Adrenal gland (tissue), 12 donors: Measurements from ENCODE around the gene YWHAB. TPM values are rescaled to one million over a fixed set of nuclear protein-coding genes. Genes with fewer than 3 reads are reported as not detected.

ENCODE experiments used
- DNase-seq, 7 donors: peaks; one replicate each; pipeline ENCODE4 v3.0.0-alpha.2; 2019 to 2020
- H3K27ac ChIP-seq, 5 donors: fragments of 200-600 bp; sonication (generic) in 4 of 5; 1 replicate in 3 of 5; 2 replicates in 2 of 5; pipeline versions ENCODE4 v1.5.1 to v1.8.0; 2016 to 2020; ENCODE audit warnings: mild to moderate bottlenecking in 1 of 5
- H3K27me3 ChIP-seq: fragments of 200-600 bp; 2 replicates; pipeline ENCODE4 v1.8.0; 2021
- H3K36me3 ChIP-seq, 2 donors: fragments of 200-600 bp; replicated peaks in 1 of 2; 1 replicate in 1 of 2; 2 replicates in 1 of 2; pipeline versions ENCODE4 v1.5.1 to v1.8.0; 2018 to 2022
- H3K4me1 ChIP-seq, 2 donors: fragments of 200-600 bp; replicated peaks in 1 of 2; 1 replicate in 1 of 2; 2 replicates in 1 of 2; pipeline versions ENCODE4 v1.5.1 to v1.8.0; 2018 to 2021
- H3K4me3 ChIP-seq, 4 donors: fragments of 200-600 bp; sonication (generic) in 3 of 4; one replicate each; pipeline ENCODE4 v1.5.1; 2016 to 2018
- H3K9me3 ChIP-seq, 3 donors: fragments of 200-600 bp; sonication (generic) in 1 of 3; replicated peaks in 1 of 3; 1 replicate in 2 of 3; 2 replicates in 1 of 3; pipeline versions ENCODE4 v1.5.1 to v1.8.0; 2016 to 2021
- POLR2A ChIP-seq, 2 donors: fragments of 450-650 bp; IDR thresholded peaks; one replicate each; pipeline ENCODE4 v1.6.1; 2017; ENCODE audit warnings: antibody characterized with exemption in 2 of 2, mild to moderate bottlenecking in 2 of 2, moderate library complexity in 1 of 2
- WGBS, 4 donors: extraction: QIAGEN DNeasy Blood & Tissue Kit in 2 of 4; methylation state at CpG; one replicate each; pipeline versions ENCODE4 v1.1.5 to v1.1.7; 2013 to 2017; 5-methylcytosine and 5-hydroxymethylcytosine counted together
- intact Hi-C, 2 donors: fragments of 100-400 bp; cut with DNase I; formaldehyde crosslinking; loops; one replicate each; pipeline versions ENCODE4 v1.14.1 to v1.15.0; 2022 to 2023
- polyA plus RNA-seq, 3 donors: library from polyadenylated mRNA; stranded (reverse); fragments of 200-250 nt in 2 of 3; fragments of 350-450 nt in 1 of 3; fragmentation: Illumina TruSeq in 1 of 3; extraction: RNeasy Lipid Tissue Mini Kit (QIAGEN cat#74804) in 1 of 3; gene quantifications; one replicate each; pipeline ENCODE4 v1.2.3, GENCODE V29; 2013 to 2014
- total RNA-seq, 9 donors: library from RNA; depleted of rRNA in 4 of 9; stranded (reverse); fragments of >200 nt in 4 of 9; fragments of 120-200 nt in 1 of 9; fragmentation: NEBNext Ultra II Directional in 1 of 9; extraction: Animal tissue kit (Norgen Biotek cat#: 25700) in 1 of 9; gene quantifications; one replicate each; pipeline versions ENCODE4 v1.1.0 to v1.2.4, GENCODE V29; 2013 to 2023
- TF ChIP-seq, protein P1 (sequence below), 6 experiments: fragments of 450-650 bp in 4 of 6; fragments of 200-600 bp in 2 of 6; sonication (generic) in 1 of 6; IDR thresholded peaks; 1 replicate in 5 of 6; 2 replicates in 1 of 6; pipeline versions ENCODE4 v1.5.1 to v1.8.0; 2016 to 2021; ENCODE audit warnings: antibody characterized with exemption in 6 of 6, mild to moderate bottlenecking in 2 of 6, moderate library complexity in 1 of 6
- donor health status: healthy with polysubstance abuse.
- donor health status: Bipolar disorder and iron deficiency.
- donor health status: DM: yes; HTN: yes; CAD: no.
- donor health status: DM: no; HTN: no; CAD: no.
- donor health status: DM: no; HTN: no; CAD: no.
- donor health status: DM: yes; HTN: yes; CAD: no.

YWHAB gene
- total and polyA plus RNA-seq, 12 donors, result 53.1 to 293 (median 143) TPM

DNA sequence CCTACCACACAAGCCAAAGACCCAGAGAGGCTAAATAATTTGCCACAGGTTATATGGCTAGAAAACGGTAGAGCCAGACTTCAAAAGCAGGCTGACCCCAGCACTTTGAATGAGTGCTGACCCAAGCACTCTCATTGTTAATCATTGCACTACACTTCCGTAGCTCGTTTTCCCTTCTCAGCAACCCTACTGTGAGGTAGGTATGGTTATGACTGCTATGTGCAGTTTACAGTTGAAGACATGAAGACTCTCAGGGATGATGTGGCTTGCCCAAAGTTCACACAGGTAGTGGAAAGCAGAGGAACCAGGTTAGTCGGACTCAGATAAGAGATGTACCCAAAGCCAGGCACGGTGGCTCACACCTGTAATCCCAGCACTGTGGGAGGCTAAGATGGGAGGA, 41.6 kb upstream of the YWHAB start:
- 63 to 79% (median 65%) methylated on average over 5 of the region's 5 CpGs for WGBS, 4 donors
- Histone ChIP-seq H3K27ac (no peak overlapping the region), H3K9me3 (no peaks in the 10 kb centered on the region)

DNA sequence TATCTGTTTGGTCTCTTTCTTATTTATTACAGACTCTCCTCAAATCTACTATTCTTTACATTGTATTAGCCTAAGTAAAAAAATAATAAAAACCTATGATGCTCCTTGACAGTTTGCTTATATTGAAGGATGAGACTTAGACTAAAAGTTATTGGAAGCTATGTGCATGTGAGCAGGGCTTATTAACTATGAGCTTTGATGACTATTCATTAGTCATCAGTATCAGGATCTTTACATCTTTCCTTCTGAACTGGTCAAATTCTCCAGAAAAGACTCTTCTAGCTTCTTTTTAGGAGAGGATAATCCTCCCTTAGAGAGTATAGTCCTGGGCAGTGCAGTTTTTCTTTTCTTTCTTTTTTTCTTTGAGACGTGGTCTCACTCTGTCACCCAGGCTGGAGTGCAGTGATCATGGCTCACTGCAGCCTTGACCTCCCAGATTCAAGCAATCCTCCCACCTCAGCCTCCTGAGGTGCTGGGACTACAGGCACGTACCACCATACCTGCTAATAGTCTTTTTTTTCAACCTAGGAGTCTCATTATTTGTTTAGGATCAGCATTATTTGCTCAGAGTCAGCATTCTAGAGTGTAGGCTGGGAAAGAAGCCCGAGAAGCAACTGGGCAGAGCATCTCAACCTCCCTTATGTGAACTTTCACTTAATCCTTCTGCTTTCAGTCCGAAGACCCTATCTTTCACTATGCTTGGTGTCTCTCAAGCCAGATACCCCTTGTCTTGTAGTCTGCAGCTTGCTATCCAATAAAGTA, 37.1 kb upstream of the YWHAB start:
- WGBS, 4 donors, result 68 to 80% (median 75%) methylated on average over 4 of the region's 4 CpGs
- intact Hi-C loops, result no loop called here
- DNase-seq, result no peak
- Histone ChIP-seq H3K4me1 (no peaks in the 10 kb centered on the region), H3K27ac (no peak overlapping the region), H3K36me3 (no peaks in the 10 kb centered on the region), H3K4me3 (no peak overlapping the region), H3K9me3 (no peaks in the 10 kb centered on the region), H3K27me3 (peaks cover 8% of the 10 kb centered on the region)
- TF ChIP-seq, protein P1, sequence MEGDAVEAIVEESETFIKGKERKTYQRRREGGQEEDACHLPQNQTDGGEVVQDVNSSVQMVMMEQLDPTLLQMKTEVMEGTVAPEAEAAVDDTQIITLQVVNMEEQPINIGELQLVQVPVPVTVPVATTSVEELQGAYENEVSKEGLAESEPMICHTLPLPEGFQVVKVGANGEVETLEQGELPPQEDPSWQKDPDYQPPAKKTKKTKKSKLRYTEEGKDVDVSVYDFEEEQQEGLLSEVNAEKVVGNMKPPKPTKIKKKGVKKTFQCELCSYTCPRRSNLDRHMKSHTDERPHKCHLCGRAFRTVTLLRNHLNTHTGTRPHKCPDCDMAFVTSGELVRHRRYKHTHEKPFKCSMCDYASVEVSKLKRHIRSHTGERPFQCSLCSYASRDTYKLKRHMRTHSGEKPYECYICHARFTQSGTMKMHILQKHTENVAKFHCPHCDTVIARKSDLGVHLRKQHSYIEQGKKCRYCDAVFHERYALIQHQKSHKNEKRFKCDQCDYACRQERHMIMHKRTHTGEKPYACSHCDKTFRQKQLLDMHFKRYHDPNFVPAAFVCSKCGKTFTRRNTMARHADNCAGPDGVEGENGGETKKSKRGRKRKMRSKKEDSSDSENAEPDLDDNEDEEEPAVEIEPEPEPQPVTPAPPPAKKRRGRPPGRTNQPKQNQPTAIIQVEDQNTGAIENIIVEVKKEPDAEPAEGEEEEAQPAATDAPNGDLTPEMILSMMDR (IDR thresholded peaks at IDR 0.05), result no peak
- TF ChIP-seq POLR2A (IDR thresholded peaks at IDR 0.05), result no peak

More for the DNA sequence above, 41.6 kb upstream of the YWHAB start:
- no peak for DNase-seq
- no peaks in the 10 kb centered on the region for H3K4me1 ChIP-seq
- TF ChIP-seq, protein P1 (IDR thresholded peaks at IDR 0.05), result no peak
- no peak for TF ChIP-seq POLR2A (IDR thresholded peaks at IDR 0.05)
- no peaks in the 10 kb centered on the region for H3K36me3 ChIP-seq
- intact Hi-C loops, result no loop called here
- peaks cover 13% of the 10 kb centered on the region for H3K27me3 ChIP-seq
- no peak overlapping the region for H3K4me3 ChIP-seq

DNA sequence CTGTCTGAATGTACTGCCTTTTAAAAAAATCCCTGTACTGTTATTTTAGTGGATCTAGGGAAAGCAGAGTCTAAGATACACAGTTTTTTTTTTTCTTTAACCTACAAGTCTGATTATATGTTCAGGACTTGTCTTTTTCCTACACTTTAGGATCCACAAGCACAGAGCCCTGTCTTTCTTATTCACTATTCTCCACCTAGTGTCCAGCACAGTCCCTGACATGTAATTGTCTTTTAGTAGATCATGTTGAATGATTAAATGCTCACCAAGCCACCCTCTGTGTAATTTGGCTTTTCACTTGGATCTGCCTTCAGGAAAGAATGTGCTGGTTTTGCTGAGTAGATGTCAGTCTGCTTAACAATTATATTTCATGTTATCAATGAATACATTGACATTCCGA, 35.8 kb upstream of the YWHAB start:
- Histone ChIP-seq H3K36me3 (no peaks in the 10 kb centered on the region), H3K4me1 (no peaks in the 10 kb centered on the region), H3K4me3 (no peak overlapping the region), H3K9me3 (no peaks in the 10 kb centered on the region), H3K27ac (no peak overlapping the region), H3K27me3 (peaks cover 4% of the 10 kb centered on the region)
- intact Hi-C loops, result no loop called here
- DNase-seq, result no peak
- 51 to 78% (median 60%) methylated on average over 1 of the region's 1 CpG for WGBS, 4 donors
- TF ChIP-seq, protein P1 (IDR thresholded peaks at IDR 0.05), result no peak
- no peak for TF ChIP-seq POLR2A (IDR thresholded peaks at IDR 0.05)

DNA sequence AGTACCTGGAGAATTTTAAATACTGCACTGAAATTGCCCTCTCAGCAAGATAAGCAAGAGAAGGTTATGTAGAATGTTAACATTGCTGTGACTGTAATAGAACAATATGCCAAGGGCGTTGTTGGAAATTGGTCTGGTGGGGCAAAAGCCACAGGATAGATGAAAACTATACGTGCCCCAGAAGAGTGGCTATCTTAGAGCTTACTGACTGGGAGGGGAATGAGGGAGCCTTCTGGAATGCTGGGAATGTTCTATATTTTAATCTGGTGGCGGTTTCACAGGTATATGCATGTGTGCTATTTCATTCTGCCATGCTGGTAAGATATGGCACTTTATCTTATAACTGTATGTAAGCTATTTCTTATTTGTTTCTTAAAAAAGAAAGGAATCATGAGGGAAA, 35.2 kb upstream of the YWHAB start:
- no peak for DNase-seq
- WGBS, 4 donors, result 67 to 78% (median 73%) methylated on average over 3 of the region's 3 CpGs
- H3K27me3 ChIP-seq, result peaks cover 4% of the 10 kb centered on the region

More for the DNA sequence above, 35.2 kb upstream of the YWHAB start:
- TF ChIP-seq, protein P1 (IDR thresholded peaks at IDR 0.05), result no peak
- TF ChIP-seq POLR2A (IDR thresholded peaks at IDR 0.05), result no peak
- no peaks in the 10 kb centered on the region for H3K4me1 ChIP-seq
- no peaks in the 10 kb centered on the region for H3K36me3 ChIP-seq
- no peak overlapping the region for H3K27ac ChIP-seq
- no peak overlapping the region for H3K4me3 ChIP-seq
- intact Hi-C loops, result no loop called here
- H3K9me3 ChIP-seq, result no peaks in the 10 kb centered on the region
